OCI-LY7 (cell line): ENCODE results near the gene SLC22A12. TPM values are rescaled to one million over a fixed set of nuclear protein-coding genes. Genes with fewer than 3 reads are reported as not detected.

ENCODE experiments used
- BruUV-seq: library from RNA; stranded (reverse); fragments of 400-500 nt; replicated peaks from 2 replicates; lab custom pipeline; 2021; lab: Mats Ljungman, UMichigan
- CTCF ChIA-PET: fragments of 300-600 bp; sonication (Branson Sonifier 250); formaldehyde crosslinking; loops from one replicate; lab custom pipeline; 2022; ENCODE audit warnings: antibody characterized with exemption; ENCODE audit not compliant: unreplicated experiment; lab: Charles Lee
- POLR2A ChIA-PET: fragments of 300-600 bp; sonication (Branson Sonifier 250); formaldehyde crosslinking; loops from one replicate; lab custom pipeline; 2022; ENCODE audit warnings: antibody characterized with exemption; lab: Charles Lee
- DNase-seq: peaks from one replicate; pipeline ENCODE4 v3.0.0-alpha.2; 2015; ENCODE audit warnings: low spot score
- H2AFZ ChIP-seq: fragments of 200-600 bp; sonication (generic), shearing (Covaris generic); 2 replicates; pipeline ENCODE4 v1.6.1; 2014; ENCODE audit warnings: mild to moderate bottlenecking, antibody characterized with exemption, low read length, moderate library complexity
- H3K27ac ChIP-seq: fragments of 200-600 bp; sonication (generic); 2 replicates; pipeline ENCODE4 v1.5.1; 2014; ENCODE audit warnings: mixed run types, low read depth, mild to moderate bottlenecking, moderate library complexity, low read length, inconsistent platforms; ENCODE audit not compliant: poor library complexity, severe bottlenecking
- H3K36me3 ChIP-seq: fragments of 200-600 bp; sonication (generic); 2 replicates; pipeline ENCODE4 v1.6.1; 2014; ENCODE audit warnings: mild to moderate bottlenecking, antibody characterized with exemption, low read length, moderate library complexity, mixed read lengths; ENCODE audit not compliant: insufficient read depth
- H3K4me1 ChIP-seq: fragments of 200-600 bp; sonication (generic); 2 replicates; pipeline ENCODE4 v1.5.1; 2014; ENCODE audit warnings: mild to moderate bottlenecking, low read length; ENCODE audit not compliant: insufficient read depth, poor library complexity, severe bottlenecking
- H3K4me2 ChIP-seq: fragments of 200-600 bp; sonication (generic); 2 replicates; pipeline ENCODE4 v1.6.1; 2014; ENCODE audit warnings: mild to moderate bottlenecking, low read length
- H3K4me3 ChIP-seq: fragments of 200-600 bp; sonication (generic); 2 replicates; pipeline ENCODE4 v1.5.1; 2014; ENCODE audit warnings: mild to moderate bottlenecking, low read depth, low read length; ENCODE audit not compliant: poor library complexity, severe bottlenecking
- H3K79me2 ChIP-seq: fragments of 200-600 bp; sonication (generic); 2 replicates; pipeline ENCODE4 v1.6.1; 2016; ENCODE audit warnings: low read depth, mild to moderate bottlenecking, low read length, moderate library complexity, mixed read lengths; ENCODE audit not compliant: insufficient read depth
- H3K9me2 ChIP-seq: fragments of 200-600 bp; sonication (generic); 2 replicates; pipeline ENCODE4 v1.6.1; 2016; ENCODE audit warnings: mild to moderate bottlenecking, low read length, mixed read lengths; ENCODE audit not compliant: insufficient read depth
- H3K9me3 ChIP-seq: fragments of 200-600 bp; sonication (generic); 2 replicates; pipeline ENCODE4 v1.6.1; 2014; ENCODE audit warnings: mild to moderate bottlenecking, mixed run types, low read length, mixed read lengths
- H4K20me1 ChIP-seq: fragments of 200-600 bp; sonication (generic); 2 replicates; pipeline ENCODE4 v1.6.1; 2014; ENCODE audit warnings: mild to moderate bottlenecking, antibody characterized with exemption, low read length, moderate library complexity, mixed read lengths; ENCODE audit not compliant: insufficient read depth
- CTCF ChIP-seq: fragments of 200-600 bp; sonication (generic); conservative IDR thresholded peaks from 2 replicates; pipeline ENCODE4 v1.5.1; 2014; ENCODE audit warnings: mild to moderate bottlenecking, antibody characterized with exemption, low read length, moderate library complexity, mixed read lengths
- EZH2phosphoT487 ChIP-seq: fragments of 200-600 bp; sonication (generic); IDR thresholded peaks from 2 replicates; pipeline ENCODE4 v1.6.1; 2018; ENCODE audit warnings: low read depth, borderline replicate concordance, mild to moderate bottlenecking, mixed run types, antibody characterized with exemption, low read length, moderate library complexity, mixed read lengths
- intact Hi-C: fragments of 100-400 bp; cut with micrococcal nuclease; formaldehyde crosslinking; loops from one replicate; pipeline ENCODE4 v1.10.0; 2022; ENCODE audit not compliant: unreplicated experiment
- total RNA-seq, 2 experiments: library from RNA; depleted of rRNA in 1 of 2; stranded (reverse); fragments of >200 nt in 1 of 2; shearing (Covaris generic) in 1 of 2; gene quantifications; 2 replicates each; pipeline ENCODE4 v1.2.3, GENCODE V29; 2014 to 2022

Gene SLC22A12
- total RNA-seq, 2 experiments from 2014 or later = not detected

GRCh38 chr11:64620381-64620971 lies 29.5 kb downstream of the SLC22A12 start:
- intact Hi-C loops = no loop called here
- CTCF ChIA-PET = no interaction called here
- POLR2A ChIA-PET = no interaction called here
- no peaks in the 10 kb centered on the region for H3K9me3 ChIP-seq
- no peak for DNase-seq
- no peak overlapping the region for H3K4me3 ChIP-seq
- H2AFZ ChIP-seq = no peak overlapping the region
- H4K20me1 ChIP-seq = no peaks in the 10 kb centered on the region
- H3K4me1 ChIP-seq = peaks cover 33% of the 10 kb centered on the region
- TF ChIP-seq CTCF = no peak
- TF ChIP-seq EZH2phosphoT487 = no peak
- BruUV-seq = no TSS peak
- H3K79me2 ChIP-seq = no peaks in the 10 kb centered on the region
- peak overlapping the region; percentile 20 for H3K27ac ChIP-seq
- no peaks in the 10 kb centered on the region for H3K36me3 ChIP-seq
- H3K9me2 ChIP-seq = no peaks in the 10 kb centered on the region
- H3K4me2 ChIP-seq = no peak overlapping the region

- no TSS peak for BruUV-seq
- no peaks in the 10 kb centered on the region for H3K79me2 ChIP-seq
- peaks cover 34% of the 10 kb centered on the region for H3K4me1 ChIP-seq
- H2AFZ ChIP-seq = peak overlapping the region; percentile 56; the same call in 1 of the 2 replicates
- no peaks in the 10 kb centered on the region for H3K9me2 ChIP-seq
- peak; percentile 48 for DNase-seq
- POLR2A ChIA-PET = no interaction called here
- peak overlapping the region; percentile 20 for H3K27ac ChIP-seq
- CTCF ChIA-PET = interaction anchor here (0.6 kb wide), 1 partner anchor 371 kb away, joined by 3 read pairs; no protein-coding TSS in a partner anchor
- no peaks in the 10 kb centered on the region for H3K9me3 ChIP-seq
- intact Hi-C loops = no loop called here
- H4K20me1 ChIP-seq = no peaks in the 10 kb centered on the region
- peak overlapping the region; percentile 23 for H3K4me2 ChIP-seq
- no peak overlapping the region for H3K4me3 ChIP-seq
- TF ChIP-seq EZH2phosphoT487 (no peak), CTCF (no peak)
- H3K36me3 ChIP-seq = no peaks in the 10 kb centered on the region
Measured at GRCh38 chr11:64621283-64622019, 30.4 kb downstream of the SLC22A12 start.

- intact Hi-C loops = no loop called here
- H2AFZ ChIP-seq = no peak overlapping the region
- TF ChIP-seq CTCF (no peak), EZH2phosphoT487 (no peak)
- no peaks in the 10 kb centered on the region for H3K79me2 ChIP-seq
- no peak for DNase-seq
- no peaks in the 10 kb centered on the region for H3K36me3 ChIP-seq
- H4K20me1 ChIP-seq = no peaks in the 10 kb centered on the region
- no peak overlapping the region for H3K4me2 ChIP-seq
- no TSS peak for BruUV-seq
- peaks cover 39% of the 10 kb centered on the region for H3K4me1 ChIP-seq
- H3K27ac ChIP-seq = no peak overlapping the region
- H3K4me3 ChIP-seq = no peak overlapping the region
- no peaks in the 10 kb centered on the region for H3K9me2 ChIP-seq
- H3K9me3 ChIP-seq = no peaks in the 10 kb centered on the region
- ChIA-PET CTCF (no interaction called here), POLR2A (no interaction called here)
Measured at GRCh38 chr11:64622681-64623080, 31.7 kb downstream of the SLC22A12 start.
